Ramos (cell line): ENCODE measurements around the gene SDR42E1.

ENCODE experiments used
- in situ Hi-C: fragments of 300-500 bp; cut with MboI; formaldehyde crosslinking; loops from one replicate; pipeline ENCODE4 v1.14.3; 2022; ENCODE audit warnings: low sequenced_read_pairs; ENCODE audit not compliant: unreplicated experiment

Gene SDR42E1

GRCh38 chr16:82011199-82011641 lies at the start of gene SDR42E1:
Gene SDR42E1 (minus strand): TSS chr16:82011470. CDS start chr16:82000858, 10,612 bp downstream.
- in situ Hi-C loops = no loop called here

DNA sequence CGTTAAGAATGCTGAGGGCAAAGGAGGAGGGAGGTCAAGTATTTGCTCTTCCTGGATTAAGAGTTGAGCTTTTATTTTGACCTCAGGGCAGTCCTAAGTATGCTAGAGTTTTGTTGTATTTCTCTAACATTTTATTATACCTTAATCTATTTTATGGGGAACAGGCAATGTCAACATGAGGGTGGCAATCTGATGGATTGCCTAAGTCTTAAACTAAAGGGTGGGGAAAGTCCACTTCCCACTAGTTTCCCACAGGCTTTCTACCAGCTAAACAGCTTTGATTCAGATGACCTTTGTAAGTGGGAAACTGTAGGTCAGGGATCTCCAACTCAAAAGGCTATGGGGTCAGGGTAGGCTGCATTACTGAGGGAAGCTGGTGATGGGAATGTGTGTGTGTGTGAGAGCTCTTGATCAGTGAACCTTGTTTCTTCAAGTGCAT lies 48.7 kb upstream of the SDR42E1 start:
- in situ Hi-C loops = no loop called here

- in situ Hi-C loops = no loop called here
Measured at GRCh38 chr16:82059161-82059982, 48.1 kb upstream of the SDR42E1 start.

DNA sequence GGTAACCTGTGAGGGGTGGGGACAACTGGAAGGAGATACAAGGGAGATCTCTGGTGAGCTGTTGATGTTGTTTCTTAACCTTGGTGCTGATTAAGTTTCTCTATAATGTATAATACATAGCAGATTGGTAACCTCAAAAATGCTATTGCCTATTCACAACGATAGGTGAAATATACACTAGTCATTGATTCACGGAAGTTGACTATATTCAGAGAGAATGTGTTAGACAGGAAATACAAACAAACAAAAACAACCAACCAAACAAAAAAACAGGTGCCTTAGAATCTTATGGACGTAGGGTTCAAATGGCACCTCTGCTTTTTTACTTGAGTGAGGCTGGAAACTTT lies 45.3 kb upstream of the SDR42E1 start:
- in situ Hi-C loops = no loop called here

GRCh38 chr16:82055728-82056549 lies 44.7 kb upstream of the SDR42E1 start:
- in situ Hi-C loops = no loop called here

DNA sequence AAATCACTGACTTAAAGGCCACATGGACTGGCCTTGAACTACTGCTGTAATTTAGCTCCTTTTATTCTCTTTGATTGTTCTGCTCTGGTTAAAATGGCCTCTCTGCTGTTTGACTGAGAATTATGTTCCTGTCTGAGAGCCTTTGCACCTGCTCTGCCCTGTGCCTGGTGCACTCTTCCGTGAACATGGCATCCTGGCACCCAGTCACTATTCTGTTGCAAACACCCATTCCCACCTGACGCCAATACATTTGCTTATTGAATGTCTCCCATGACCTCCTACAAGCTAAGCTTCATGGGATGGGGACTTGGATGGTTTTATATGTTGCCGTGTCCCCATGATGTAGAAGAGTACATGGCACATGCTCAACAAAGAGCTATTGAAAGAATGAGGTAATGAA lies 43.8 kb upstream of the SDR42E1 start:
- in situ Hi-C loops = no loop called here

GRCh38 chr16:82051656-82052055 lies 40.4 kb upstream of the SDR42E1 start:
- in situ Hi-C loops = no loop called here

DNA sequence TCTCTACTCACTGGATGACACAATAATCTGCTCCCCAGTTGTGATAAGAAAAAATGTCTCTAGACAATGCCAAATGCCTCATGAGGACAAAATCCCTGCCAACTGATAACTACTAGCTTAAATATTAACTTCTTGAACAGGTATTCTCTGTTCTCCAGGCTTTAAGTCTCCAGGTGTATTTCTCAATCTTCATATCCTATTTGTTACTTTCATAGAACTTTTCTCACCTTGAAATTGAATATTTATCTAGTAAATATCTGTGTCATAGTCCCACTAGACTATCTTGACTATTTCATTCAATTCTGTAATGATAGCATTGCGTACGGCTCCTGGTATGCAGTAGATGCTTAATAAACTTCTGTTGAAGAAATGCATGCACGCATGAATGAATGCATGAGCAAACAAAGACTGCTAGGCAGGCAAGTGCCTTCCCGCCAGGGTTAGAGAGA lies 39.7 kb upstream of the SDR42E1 start:
- in situ Hi-C loops = no loop called here

- in situ Hi-C loops = no loop called here
Measured at GRCh38 chr16:82050506-82050905, 39.2 kb upstream of the SDR42E1 start.

DNA sequence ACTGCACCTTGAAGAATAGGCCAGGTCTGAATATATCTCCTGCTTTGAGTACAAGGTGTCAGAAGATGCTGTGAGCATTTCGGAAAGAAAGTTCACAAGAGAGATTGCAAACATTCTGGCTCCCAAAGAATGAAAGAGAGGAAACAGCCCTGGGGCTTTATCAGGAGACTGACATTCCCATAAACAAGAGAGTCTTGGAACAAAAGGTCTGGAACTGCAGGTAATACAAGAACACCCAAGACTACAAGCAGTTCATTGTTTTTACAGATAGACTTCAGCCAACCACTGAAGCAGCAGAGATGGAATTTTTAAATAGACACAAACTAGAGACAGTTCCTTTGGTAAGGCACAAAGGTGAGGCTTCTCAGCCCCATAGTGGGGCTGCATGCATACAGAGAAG lies 38.2 kb upstream of the SDR42E1 start:
- in situ Hi-C loops = no loop called here

DNA sequence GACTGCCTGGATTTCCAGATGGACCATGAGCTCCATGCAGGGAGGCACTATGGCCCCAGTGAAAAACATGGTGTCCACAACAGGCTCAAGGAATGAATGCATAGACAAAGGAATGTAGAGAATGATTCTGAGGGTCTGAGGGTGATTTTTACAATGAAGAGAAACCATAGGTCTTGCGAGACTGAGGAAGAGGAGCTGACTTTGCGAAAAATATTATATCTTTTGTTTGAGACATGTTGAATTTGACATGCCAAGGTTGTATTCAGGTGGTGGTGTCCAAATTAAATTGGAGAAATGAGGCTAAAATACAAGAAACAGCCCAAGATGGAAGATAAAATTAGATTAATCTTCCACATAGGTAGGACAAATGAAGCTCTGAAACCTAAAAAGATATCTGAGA lies 36.5 kb upstream of the SDR42E1 start:
- in situ Hi-C loops = no loop called here

- in situ Hi-C loops = no loop called here
Measured at GRCh38 chr16:82047374-82047773, 36.1 kb upstream of the SDR42E1 start.

GRCh38 chr16:82046941-82047340 lies 35.7 kb upstream of the SDR42E1 start:
- in situ Hi-C loops = no loop called here

DNA sequence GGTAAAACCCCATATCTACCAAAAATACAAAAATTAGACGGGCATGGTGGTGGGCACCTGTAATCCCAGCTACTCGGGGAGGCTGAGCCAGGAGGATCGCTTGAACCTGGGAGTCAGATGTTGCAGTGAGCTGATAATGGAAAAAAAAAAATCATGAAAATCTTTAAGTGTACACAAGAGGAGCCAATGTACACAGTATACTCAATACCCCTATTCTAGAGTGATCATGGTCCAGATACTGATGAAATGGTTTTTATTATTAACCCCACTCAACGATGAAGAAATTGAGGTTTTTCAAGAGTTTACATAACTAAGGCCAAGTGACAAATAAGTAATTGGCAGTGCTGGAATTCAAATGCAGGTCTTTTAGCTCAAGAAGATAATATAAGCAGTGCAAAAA lies 35.3 kb upstream of the SDR42E1 start:
- in situ Hi-C loops = no loop called here

- in situ Hi-C loops = no loop called here
Measured at GRCh38 chr16:82045465-82045864, 34.2 kb upstream of the SDR42E1 start.

DNA sequence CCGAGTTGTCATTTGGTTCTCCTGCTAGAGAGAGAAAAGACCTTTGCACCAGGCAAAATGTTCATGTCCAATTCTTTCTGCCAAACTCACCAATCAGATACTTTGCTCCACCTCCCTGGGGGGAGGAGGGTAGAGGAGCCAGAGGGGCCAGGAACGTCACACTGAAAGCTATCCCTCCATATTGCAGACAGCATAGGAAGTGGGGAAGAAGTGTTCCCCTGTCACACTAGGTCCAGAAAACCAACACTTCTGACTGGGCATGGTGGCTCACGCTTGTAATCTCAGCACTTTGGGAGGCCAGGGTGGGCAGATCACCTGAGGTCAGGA lies 33.3 kb upstream of the SDR42E1 start:
- in situ Hi-C loops = no loop called here

GRCh38 chr16:82043680-82044584 lies 32.7 kb upstream of the SDR42E1 start:
- in situ Hi-C loops = no loop called here

- in situ Hi-C loops = no loop called here
Measured at GRCh38 chr16:82042846-82043245, 31.6 kb upstream of the SDR42E1 start.

DNA sequence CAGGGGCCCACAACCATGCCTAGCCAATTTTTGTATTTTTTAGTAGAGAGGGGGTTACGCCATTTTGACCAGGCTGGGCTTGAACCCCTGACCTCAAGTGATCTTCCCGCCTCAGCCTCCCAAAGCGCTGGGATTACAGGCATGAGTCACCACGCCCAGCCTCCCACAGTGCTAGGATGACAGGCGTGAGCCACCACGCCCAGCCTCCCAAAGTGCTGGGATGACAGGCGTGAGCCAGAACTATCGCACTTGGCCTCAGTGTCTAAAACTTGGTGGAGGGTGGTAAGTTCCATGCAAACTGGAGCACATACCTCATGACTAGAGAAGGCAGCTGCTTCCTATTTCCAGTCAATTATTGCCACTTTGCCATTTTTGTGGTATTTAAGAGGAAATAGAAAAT lies 30.9 kb upstream of the SDR42E1 start:
- in situ Hi-C loops = no loop called here

GRCh38 chr16:82041542-82041941 lies 30.3 kb upstream of the SDR42E1 start:
- in situ Hi-C loops = no loop called here
